A549 (cell line): ENCODE data around the gene ABCC3.
A peak's percentile ranks its signal among the peaks of the same experiment; 100 is the strongest.

Experiments used
- CTCF ChIP-seq: fragments of >200 bp; sonication (Bioruptor Twin); formaldehyde crosslinking; IDR thresholded peaks from 3 replicates; pipeline ENCODE4 v1.5.1; 2016
- FOSL2 ChIP-seq, 2 experiments: fragments of 450-650 bp in 1 of 2; fragments of >200 bp in 1 of 2; sonication (Bioruptor Twin) in 1 of 2; formaldehyde crosslinking; IDR thresholded peaks; 2 replicates each; pipeline versions ENCODE4 v1.5.0 to v1.6.1; 2016 to 2020; ENCODE audit warnings: mild to moderate bottlenecking in 1 of 2, moderate library complexity in 1 of 2
- PHF8 ChIP-seq: fragments of 200-600 bp; sonication (generic); IDR thresholded peaks from 2 replicates; pipeline ENCODE4 v1.6.1; 2016; ENCODE audit warnings: low read depth, mild to moderate bottlenecking, antibody characterized with exemption, moderate library complexity, borderline replicate concordance

GRCh38 chr17:50668025-50668837, 33.5 kb downstream of the ABCC3 start:
- TF ChIP-seq PHF8 (no peak), CTCF (no peak), FOSL2 (IDR thresholded peaks at IDR 0.05) (peak; percentile 72), FOSL2 (CRISPR knock-in tag; IDR thresholded peaks at IDR 0.05) (peak; percentile 70)
